ENCODE measurements around the gene PCNT. TPM values are rescaled to one million over a fixed set of nuclear protein-coding genes. Genes with fewer than 3 reads are reported as not detected.

PCNT gene
- total and polyA plus RNA-seq, 2 experiments from 2014 or later, result 18.3 to 26.6 TPM

DNA sequence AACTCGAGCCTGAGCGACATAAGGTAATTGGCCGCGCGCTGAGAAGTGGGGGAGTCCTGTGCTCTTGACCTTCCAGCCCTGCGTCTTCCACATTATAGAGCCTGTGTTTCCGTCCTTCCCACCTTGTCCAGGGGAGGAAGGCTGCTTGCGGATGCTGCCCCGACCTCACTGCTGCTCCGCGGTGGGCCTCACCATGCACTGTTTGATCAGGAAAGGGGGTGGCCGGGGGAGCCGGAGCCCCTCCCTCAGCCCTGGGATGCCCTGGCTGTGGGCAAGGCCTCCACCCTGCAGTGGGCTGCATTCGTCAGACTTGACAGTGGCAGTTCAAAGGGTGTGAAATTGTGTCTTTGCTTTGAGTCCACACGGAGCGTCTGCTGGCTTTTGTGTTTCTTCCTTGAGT is 30.1 kb downstream of the PCNT start:
- TF ChIP-seq, protein P1, sequence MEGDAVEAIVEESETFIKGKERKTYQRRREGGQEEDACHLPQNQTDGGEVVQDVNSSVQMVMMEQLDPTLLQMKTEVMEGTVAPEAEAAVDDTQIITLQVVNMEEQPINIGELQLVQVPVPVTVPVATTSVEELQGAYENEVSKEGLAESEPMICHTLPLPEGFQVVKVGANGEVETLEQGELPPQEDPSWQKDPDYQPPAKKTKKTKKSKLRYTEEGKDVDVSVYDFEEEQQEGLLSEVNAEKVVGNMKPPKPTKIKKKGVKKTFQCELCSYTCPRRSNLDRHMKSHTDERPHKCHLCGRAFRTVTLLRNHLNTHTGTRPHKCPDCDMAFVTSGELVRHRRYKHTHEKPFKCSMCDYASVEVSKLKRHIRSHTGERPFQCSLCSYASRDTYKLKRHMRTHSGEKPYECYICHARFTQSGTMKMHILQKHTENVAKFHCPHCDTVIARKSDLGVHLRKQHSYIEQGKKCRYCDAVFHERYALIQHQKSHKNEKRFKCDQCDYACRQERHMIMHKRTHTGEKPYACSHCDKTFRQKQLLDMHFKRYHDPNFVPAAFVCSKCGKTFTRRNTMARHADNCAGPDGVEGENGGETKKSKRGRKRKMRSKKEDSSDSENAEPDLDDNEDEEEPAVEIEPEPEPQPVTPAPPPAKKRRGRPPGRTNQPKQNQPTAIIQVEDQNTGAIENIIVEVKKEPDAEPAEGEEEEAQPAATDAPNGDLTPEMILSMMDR (IDR thresholded peaks at IDR 0.05; ENCODE audit: low read depth, low read length), result no peak

GRCh38 chr21:46354518-46354917 is 30.6 kb downstream of the PCNT start:
- no peaks in the 10 kb centered on the region for H3K27me3 ChIP-seq
- TF ChIP-seq, protein P1 (IDR thresholded peaks at IDR 0.05; ENCODE audit: low read depth, low read length), result no peak
- H3K4me1 ChIP-seq (ENCODE audit: low read depth), result no peaks in the 10 kb centered on the region
- peaks cover 30% of the 10 kb centered on the region for H3K36me3 ChIP-seq
- no peak overlapping the region for H3K27ac ChIP-seq
- DNase-seq (ENCODE audit: low read depth in 1 of 2, low spot score in 1 of 2), result no peak
- H3K4me3 ChIP-seq, result no peak overlapping the region
- H3K9me3 ChIP-seq (ENCODE audit: low read depth), result no peaks in the 10 kb centered on the region

More for the DNA sequence above, 30.1 kb downstream of the PCNT start:
- H3K4me3 ChIP-seq, result no peak overlapping the region
- no peak overlapping the region for H3K27ac ChIP-seq
- H3K36me3 ChIP-seq, result peaks cover 34% of the 10 kb centered on the region
- no peak for DNase-seq (ENCODE audit: low read depth in 1 of 2, low spot score in 1 of 2)
- H3K9me3 ChIP-seq (ENCODE audit: low read depth), result no peaks in the 10 kb centered on the region
- H3K4me1 ChIP-seq (ENCODE audit: low read depth), result no peaks in the 10 kb centered on the region
- no peaks in the 10 kb centered on the region for H3K27me3 ChIP-seq

- Histone ChIP-seq H3K27ac (no peak overlapping the region), H3K4me3 (no peak overlapping the region), H3K27me3 (no peaks in the 10 kb centered on the region), H3K36me3 (peaks cover 21% of the 10 kb centered on the region), H3K4me1 (ENCODE audit: low read depth) (no peaks in the 10 kb centered on the region), H3K9me3 (ENCODE audit: low read depth) (no peaks in the 10 kb centered on the region)
- DNase-seq (ENCODE audit: low read depth in 1 of 2, low spot score in 1 of 2), result no peak
- TF ChIP-seq, protein P1 (IDR thresholded peaks at IDR 0.05; ENCODE audit: low read depth, low read length), result no peak
Measured at GRCh38 chr21:46355161-46356004, 31.4 kb downstream of the PCNT start.

DNA sequence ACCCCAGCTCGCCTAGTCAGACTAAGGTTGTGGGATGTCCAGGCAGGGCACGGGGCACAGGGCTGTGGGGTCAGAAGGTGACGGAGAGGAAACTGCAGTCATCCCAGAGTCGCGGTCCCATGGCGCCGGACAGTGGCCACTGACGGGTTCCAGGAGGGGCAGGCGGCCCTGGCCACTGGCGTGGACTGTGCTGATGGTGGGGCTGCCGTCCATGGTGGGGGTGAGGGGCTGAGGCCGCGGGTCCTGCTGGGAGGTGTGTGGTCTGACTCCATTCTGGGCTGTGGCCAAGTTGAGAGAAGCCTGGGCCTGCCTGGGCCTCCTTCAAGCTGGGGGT is 32.0 kb downstream of the PCNT start:
- Histone ChIP-seq H3K36me3 (peaks cover 15% of the 10 kb centered on the region), H3K4me1 (ENCODE audit: low read depth) (no peaks in the 10 kb centered on the region), H3K9me3 (ENCODE audit: low read depth) (no peaks in the 10 kb centered on the region), H3K27me3 (no peaks in the 10 kb centered on the region), H3K27ac (no peak overlapping the region), H3K4me3 (no peak overlapping the region)
- DNase-seq (ENCODE audit: low read depth in 1 of 2, low spot score in 1 of 2), result no peak
- TF ChIP-seq, protein P1 (IDR thresholded peaks at IDR 0.05; ENCODE audit: low read depth, low read length), result no peak

- DNase-seq (ENCODE audit: low read depth in 1 of 2, low spot score in 1 of 2), result no peak
- H3K4me1 ChIP-seq (ENCODE audit: low read depth), result no peaks in the 10 kb centered on the region
- H3K4me3 ChIP-seq, result no peak overlapping the region
- H3K27me3 ChIP-seq, result no peaks in the 10 kb centered on the region
- H3K27ac ChIP-seq, result no peak overlapping the region
- TF ChIP-seq, protein P1 (IDR thresholded peaks at IDR 0.05; ENCODE audit: low read depth, low read length), result no peak
- peaks cover 13% of the 10 kb centered on the region for H3K36me3 ChIP-seq
- H3K9me3 ChIP-seq (ENCODE audit: low read depth), result no peaks in the 10 kb centered on the region
Measured at GRCh38 chr21:46356494-46357334, 32.8 kb downstream of the PCNT start.

All from cardiac muscle cell (in vitro differentiated cells and primary cell).